IMR-90 (cell line): Measurements from ENCODE around the gene ATP5F1C. TPM values are rescaled to one million over a fixed set of nuclear protein-coding genes. Genes with fewer than 3 reads are reported as not detected.

Experiments used
- ATAC-seq: fragments of 200-7000 bp; cut with Tn5 transposase; 2 replicates; pipeline ENCODE4 v1.9.1; 2020; ENCODE audit warnings: low read depth, mild to moderate bottlenecking, moderate library complexity
- BruUV-seq: library from RNA; stranded (reverse); fragments of 400-500 nt; replicated peaks from 2 replicates; lab custom pipeline; 2021; lab: Mats Ljungman, UMichigan
- CTCF ChIA-PET: fragments of 300-600 bp; formaldehyde crosslinking; extraction: SDS; loops from one replicate; lab custom pipeline; 2021; ENCODE audit warnings: antibody characterized with exemption; lab: Yijun Ruan, JAX
- POLR2A ChIA-PET: fragments of 300-600 bp; sonication (Branson Sonifier 250); formaldehyde crosslinking; loops from one replicate; lab custom pipeline; 2022; ENCODE audit warnings: antibody characterized with exemption; ENCODE audit not compliant: unreplicated experiment; lab: Charles Lee
- DNase-seq: peaks from one replicate; pipeline ENCODE4 v3.0.0; 2013
- H2AFZ ChIP-seq: replicated peaks from 2 replicates; pipeline ENCODE3; 2013; ENCODE audit warnings: low read length, mild to moderate bottlenecking; ENCODE audit not compliant: poor library complexity
- H2AK5ac ChIP-seq: 2 replicates; pipeline ENCODE4 v1.6.1; 2013; ENCODE audit warnings: low read depth, low read length, inconsistent platforms
- H2AK9ac ChIP-seq: replicated peaks from 2 replicates; pipeline ENCODE3; 2013; ENCODE audit warnings: mild to moderate bottlenecking, low read depth, low read length, moderate library complexity; ENCODE audit not compliant: poor library complexity
- H2BK120ac ChIP-seq: 2 replicates; pipeline ENCODE4 v1.6.1; 2013; ENCODE audit warnings: low read depth, low read length, inconsistent platforms
- H2BK15ac ChIP-seq: 3 replicates; pipeline ENCODE4 v1.6.1; 2013; ENCODE audit warnings: low read depth, low read length, inconsistent platforms
- H2BK20ac ChIP-seq: 2 replicates; pipeline ENCODE4 v1.6.1; 2013; ENCODE audit warnings: low read depth, mild to moderate bottlenecking, inconsistent platforms, low read length, moderate library complexity
- H2BK5ac ChIP-seq: 2 replicates; pipeline ENCODE4 v1.6.1; 2013; ENCODE audit warnings: mild to moderate bottlenecking, low read depth, low read length, inconsistent platforms; ENCODE audit not compliant: poor library complexity, severe bottlenecking
- H3K14ac ChIP-seq: replicated peaks from 2 replicates; pipeline ENCODE4 v1.6.1; 2013; ENCODE audit warnings: low read depth, low read length, inconsistent platforms
- H3K18ac ChIP-seq: 2 replicates; pipeline ENCODE4 v1.6.1; 2013; ENCODE audit warnings: low read depth, low read length, control low read depth
- H3K23ac ChIP-seq: 2 replicates; pipeline ENCODE4 v1.6.1; 2013; ENCODE audit warnings: low read depth, low read length, inconsistent platforms
- H3K27ac ChIP-seq: 2 replicates; pipeline ENCODE4 v1.5.1; 2013; ENCODE audit warnings: mild to moderate bottlenecking, control low read depth, low read length; ENCODE audit not compliant: insufficient read depth
- H3K27me3 ChIP-seq: 2 replicates; pipeline ENCODE4 v1.6.1; 2013; ENCODE audit warnings: low read length; ENCODE audit not compliant: control insufficient read depth, insufficient read depth
- H3K36me3 ChIP-seq: 2 replicates; pipeline ENCODE4 v1.6.1; 2013; ENCODE audit warnings: low read length, mixed read lengths; ENCODE audit not compliant: control insufficient read depth, insufficient read depth
- H3K4ac ChIP-seq: 2 replicates; pipeline ENCODE4 v1.6.1; 2013; ENCODE audit warnings: low read depth, low read length, inconsistent platforms
- H3K4me1 ChIP-seq: 2 replicates; pipeline ENCODE4 v1.6.1; 2013; ENCODE audit warnings: low read length, mixed read lengths; ENCODE audit not compliant: control insufficient read depth, insufficient read depth
- H3K4me2 ChIP-seq: 2 replicates; pipeline ENCODE4 v1.6.1; 2013; ENCODE audit warnings: low read depth, mild to moderate bottlenecking, control low read depth, low read length, moderate library complexity
- H3K4me3 ChIP-seq: 2 replicates; pipeline ENCODE4 v1.5.1; 2013; ENCODE audit warnings: low read depth, mild to moderate bottlenecking, control low read depth, low read length, moderate library complexity; ENCODE audit not compliant: insufficient read depth
- H3K56ac ChIP-seq: 2 replicates; pipeline ENCODE4 v1.6.1; 2013; ENCODE audit warnings: low read length, inconsistent platforms; ENCODE audit not compliant: insufficient read depth; ENCODE audit errors: extremely low read depth
- H3K79me1 ChIP-seq, 2 experiments: 2 replicates each; pipeline ENCODE4 v1.6.1; 2013; ENCODE audit warnings: low read length in 2 of 2, inconsistent platforms in 1 of 2, low read depth in 1 of 2
- H3K9ac ChIP-seq: 2 replicates; pipeline ENCODE4 v1.6.1; 2013; ENCODE audit warnings: low read depth, low read length, control low read depth
- H3K9me1 ChIP-seq: 2 replicates; pipeline ENCODE4 v1.6.1; 2013; ENCODE audit warnings: low read length, inconsistent platforms; ENCODE audit not compliant: insufficient read depth
- H3K9me3 ChIP-seq: 2 replicates; pipeline ENCODE4 v1.6.1; 2013; ENCODE audit warnings: low read length; ENCODE audit not compliant: control insufficient read depth, insufficient read depth
- H4K20me1 ChIP-seq: 2 replicates; pipeline ENCODE4 v1.6.1; 2013; ENCODE audit warnings: low read length, inconsistent platforms; ENCODE audit not compliant: insufficient read depth
- H4K5ac ChIP-seq: 2 replicates; pipeline ENCODE4 v1.6.1; 2013; ENCODE audit warnings: mild to moderate bottlenecking, low read depth, low read length, control low read depth
- H4K8ac ChIP-seq, 2 experiments: 2 replicates each; pipeline ENCODE4 v1.6.1; 2013; ENCODE audit warnings: low read depth in 2 of 2, low read length in 2 of 2, control low read depth in 1 of 2, inconsistent platforms in 1 of 2
- H4K91ac ChIP-seq: 2 replicates; pipeline ENCODE4 v1.6.1; 2013; ENCODE audit warnings: low read depth, low read length, inconsistent platforms; ENCODE audit not compliant: insufficient read depth
- MXI1 ChIP-seq: IDR thresholded peaks from 2 replicates; pipeline ENCODE4 v1.6.1; 2012; ENCODE audit warnings: low read depth, mild to moderate bottlenecking, low read length, moderate library complexity, borderline replicate concordance
- POLR2A ChIP-seq: IDR thresholded peaks from 2 replicates; pipeline ENCODE4 v1.6.1; 2012; ENCODE audit warnings: mild to moderate bottlenecking, low read depth, low read length
- whole genome bisulfite sequencing, 2 experiments: methylation state at CpG; one replicate each; pipeline versions ENCODE4 v1.1.5 to v1.1.7; 2013; ENCODE audit warnings: missing lambda C conversion rate in 2 of 2; ENCODE audit not compliant: insufficient read length in 1 of 2; ENCODE audit errors: extremely low coverage in 2 of 2; 5-methylcytosine and 5-hydroxymethylcytosine counted together
- dilution Hi-C: fragments of 300-500 bp; cut with HindIII; formaldehyde crosslinking; loops from one replicate; pipeline ENCODE4 v1.14.3; 2018; ENCODE audit warnings: low sequenced_read_pairs; ENCODE audit not compliant: unreplicated experiment
- in situ Hi-C: fragments of 300-500 bp; cut with MboI; formaldehyde crosslinking; loops from 3 replicates; pipeline ENCODE4 v1.14.3; 2019; ENCODE audit warnings: low sequenced_read_pairs, inconsistent platforms, mixed read lengths
- intact Hi-C: fragments of 100-400 bp; cut with micrococcal nuclease; formaldehyde crosslinking; loops from 2 replicates; pipeline ENCODE4 v1.10.0; 2022
- polyA plus RNA-seq, 3 experiments: library from polyadenylated mRNA; depleted of rRNA; stranded (reverse); fragments of >200 nt; gene quantifications; 2 replicates each; pipeline ENCODE4 v1.2.3, GENCODE V29; 2012; ENCODE audit warnings: low replicate concordance in 1 of 3
- total RNA-seq: library from RNA; depleted of rRNA; stranded (reverse); fragments of >200 nt; gene quantifications from 2 replicates; pipeline ENCODE4 v1.2.3, GENCODE V29; 2012

ATP5F1C gene
- total and polyA plus RNA-seq, 2 of the 4 experiments (the other 2 are of a cell fraction), result 357 to 367 TPM

- Histone ChIP-seq H3K18ac (no peak overlapping the region), H3K4ac (0 out of 2 replicates have a peak overlapping the region, but pooled peaks have one; percentile 48), H2AFZ (no peak overlapping the region), H3K14ac (no peak overlapping the region), H3K36me3 (no peaks in the 10 kb centered on the region; the same call in 1 of the 2 replicates), H3K9me3 (no peaks in the 10 kb centered on the region), H4K5ac (no peak overlapping the region), H2BK15ac (no peak overlapping the region), H2BK120ac (no peak overlapping the region), H3K56ac (no peak overlapping the region), H4K8ac (no peak overlapping the region), H4K91ac (no peak overlapping the region), H3K4me2 (peak overlapping the region; percentile 98), H3K4me1 (peaks cover 1% of the 10 kb centered on the region; the same call in 1 of the 2 replicates), H3K9ac (peak overlapping the region; percentile 7; the same call in 1 of the 2 replicates), H3K27ac (0 out of 2 replicates have a peak overlapping the region, but pooled peaks have one; percentile 2), H3K27me3 (no peaks in the 10 kb centered on the region), H3K79me1 (peaks cover 2 to 46% of the 10 kb centered on the region in 2 experiments; a peak in 2 of 4 replicates), H2AK9ac (no peak overlapping the region), H2BK5ac (no peak overlapping the region), H3K9me1 (0 out of 2 replicates have a peak, but pooled peaks cover 7% of the 10 kb centered on the region), H4K20me1 (peaks cover 51% of the 10 kb centered on the region), H2BK20ac (no peak overlapping the region), H3K4me3 (peak overlapping the region; percentile 10), H3K23ac (peak overlapping the region; percentile 46), H2AK5ac (no peak overlapping the region; the same call in 1 of the 2 replicates)
- ChIA-PET POLR2A (no interaction called here), CTCF (no interaction called here)
- intact Hi-C loops (no loop called here), in situ Hi-C loops (loop anchor here (25.0 kb wide), 1 partner anchor 1052 kb away; no protein-coding TSS in a partner anchor), dilution Hi-C loops (no loop called here)
- DNase-seq (peak; percentile 48), ATAC-seq (no peak)
- TF ChIP-seq MXI1 (no peak), POLR2A (peak; percentile 3; the same call in 1 of the 2 replicates)
- WGBS, 2 experiments, result no CpG with 5 or more reads among the region's 3 CpGs
- no TSS peak for BruUV-seq
Measured at GRCh38 chr10:7789390-7789789, 1.4 kb downstream of the ATP5F1C start.
